B cell (primary cell): ENCODE measurements around the gene NUDT21.

Source experiments
- CTCF ChIP-seq: fragments of 200-600 bp; IDR thresholded peaks from one replicate; pipeline ENCODE4 v1.8.0; 2022; ENCODE audit warnings: antibody characterized with exemption, mild to moderate bottlenecking
- EZH2 ChIP-seq: IDR thresholded peaks from 2 replicates; pipeline ENCODE4 v1.6.1; 2012; ENCODE audit warnings: borderline replicate concordance, low read depth, mild to moderate bottlenecking, moderate library complexity, low read length; ENCODE audit not compliant: insufficient read depth, poor library complexity, severe bottlenecking

DNA sequence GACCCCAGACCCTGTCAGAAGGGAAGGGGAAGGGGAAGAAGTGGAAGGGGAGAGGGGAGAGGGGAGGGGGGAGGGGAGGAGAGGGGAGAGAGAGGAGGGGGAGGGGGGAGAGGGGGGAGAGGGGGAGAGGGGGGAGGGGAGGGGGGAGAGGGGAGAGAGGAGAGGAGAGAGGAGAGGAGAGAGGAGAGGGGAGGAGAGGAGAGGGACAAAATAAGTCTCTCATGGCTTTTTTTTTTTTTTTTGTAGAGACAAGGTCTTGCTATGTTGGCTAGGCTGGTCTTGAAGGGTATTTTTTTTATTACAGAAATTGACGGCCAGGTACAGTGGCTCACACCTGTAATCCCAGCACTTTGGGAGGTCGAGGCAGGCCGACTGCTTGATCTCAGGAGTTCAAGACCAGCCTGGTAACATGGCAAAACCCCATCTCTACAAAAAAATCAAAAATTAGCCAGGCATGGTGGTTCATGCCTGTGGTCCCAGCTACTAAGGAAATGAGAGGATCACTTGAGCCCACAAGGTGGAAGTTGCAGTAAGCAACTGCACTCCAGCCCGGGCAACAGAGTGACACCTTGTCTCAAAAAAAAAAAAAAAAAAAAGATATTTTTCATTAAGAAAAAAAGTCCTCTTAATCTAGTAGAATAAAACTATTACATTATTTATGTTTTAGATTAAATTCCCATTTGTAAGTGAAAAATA lies 45.0 kb downstream of the NUDT21 start:
- TF ChIP-seq CTCF (no peak), EZH2 (no peak)
